HepG2 (cell line): ENCODE data around the gene B3GNT9. TPM values are rescaled to one million over a fixed set of nuclear protein-coding genes. Genes with fewer than 3 reads are reported as not detected.
A peak's percentile ranks its signal among the peaks of the same experiment; 100 is the strongest.

Source experiments
- ARNT ChIP-seq: fragments of 450-650 bp; IDR thresholded peaks from 2 replicates; pipeline ENCODE4 v1.6.1; 2017
- DPF2 ChIP-seq: sonication (generic); formaldehyde crosslinking; IDR thresholded peaks from 2 replicates; pipeline ENCODE4 v1.4.0; 2020; ENCODE audit warnings: mild to moderate bottlenecking, low read depth, missing genetic modification reagents, borderline replicate concordance
- DR1 ChIP-seq: sonication (generic); formaldehyde crosslinking; IDR thresholded peaks from 2 replicates; pipeline ENCODE4 v1.8.0; 2021; ENCODE audit warnings: mild to moderate bottlenecking, missing genetic modification reagents, inconsistent platforms
- GABPA ChIP-seq, 2 experiments: IDR thresholded peaks; 2 replicates each; pipeline ENCODE4 v1.6.1; 2011 to 2016; ENCODE audit warnings: low read depth in 2 of 2, low read length in 1 of 2, missing biosample characterization in 1 of 2, missing genetic modification characterization in 1 of 2
- GFI1 ChIP-seq: sonication (generic); formaldehyde crosslinking; IDR thresholded peaks from 2 replicates; pipeline ENCODE4 v1.5.0; 2020; ENCODE audit warnings: missing genetic modification reagents, mild to moderate bottlenecking, borderline replicate concordance
- GLI4 ChIP-seq: sonication (generic); formaldehyde crosslinking; IDR thresholded peaks from 2 replicates; pipeline ENCODE4 v1.5.1; 2020; ENCODE audit warnings: missing genetic modification reagents, mild to moderate bottlenecking, moderate library complexity, borderline replicate concordance
- LRRFIP1 ChIP-seq: sonication (generic); formaldehyde crosslinking; conservative IDR thresholded peaks from 2 replicates; pipeline ENCODE4 v1.4.0; 2020; ENCODE audit warnings: missing genetic modification reagents
- NR2F6 ChIP-seq, 2 experiments: IDR thresholded peaks; 2 replicates each; pipeline ENCODE4 v1.6.1; 2016; ENCODE audit warnings: antibody characterized with exemption in 1 of 2, mild to moderate bottlenecking in 1 of 2
- RARG ChIP-seq: sonication (generic); formaldehyde crosslinking; IDR thresholded peaks from 2 replicates; pipeline ENCODE4 v1.4.0; 2020; ENCODE audit warnings: low read depth, mild to moderate bottlenecking, missing genetic modification reagents
- TAF1 ChIP-seq: sonication (generic); formaldehyde crosslinking; IDR thresholded peaks from 2 replicates; pipeline ENCODE4 v1.4.0; 2020; ENCODE audit warnings: missing genetic modification reagents
- ZBTB4 ChIP-seq: sonication (generic); formaldehyde crosslinking; IDR thresholded peaks from 2 replicates; pipeline ENCODE4 v1.4.0; 2020; ENCODE audit warnings: missing genetic modification reagents, mild to moderate bottlenecking, borderline replicate concordance
- ZNF260 ChIP-seq: sonication (generic); formaldehyde crosslinking; IDR thresholded peaks from 2 replicates; pipeline ENCODE4 v1.4.0; 2020; ENCODE audit warnings: missing genetic modification reagents, low read depth, mild to moderate bottlenecking, borderline replicate concordance
- ZNF317 ChIP-seq: sonication (generic); formaldehyde crosslinking; IDR thresholded peaks from 2 replicates; pipeline ENCODE4 v1.5.0; 2020; ENCODE audit warnings: mild to moderate bottlenecking, missing genetic modification reagents
- ZNF501 ChIP-seq: sonication (generic); formaldehyde crosslinking; IDR thresholded peaks from 2 replicates; pipeline ENCODE4 v1.5.1; 2020; ENCODE audit warnings: mild to moderate bottlenecking, moderate library complexity, missing genetic modification reagents
- ZNF577 ChIP-seq: sonication (generic); formaldehyde crosslinking; IDR thresholded peaks from 2 replicates; pipeline ENCODE4 v1.4.0; 2020; ENCODE audit warnings: mild to moderate bottlenecking, low read depth, missing genetic modification reagents, borderline replicate concordance
- ZNF609 ChIP-seq: sonication (generic); formaldehyde crosslinking; IDR thresholded peaks from 2 replicates; pipeline ENCODE4 v1.4.0; 2020; ENCODE audit warnings: mild to moderate bottlenecking, missing genetic modification reagents, borderline replicate concordance
- ZSCAN9 ChIP-seq: IDR thresholded peaks from 2 replicates; pipeline ENCODE4 v1.6.1; 2016; ENCODE audit warnings: borderline replicate concordance
- polyA plus RNA-seq, 8 experiments: library from polyadenylated mRNA; depleted of rRNA in 3 of 8; stranded (reverse) in 7 of 8; unstranded in 1 of 8; fragments of >200 nt; fragmentation: Illumina TruSeq in 4 of 8; extraction: Trizol in 4 of 8; gene quantifications; 2 replicates each; pipeline versions ENCODE4 v1.2.1 to v1.2.3, GENCODE V29; 2011 to 2016; ENCODE audit warnings: low read depth in 4 of 8, missing spikeins in 1 of 8, mixed read lengths in 1 of 8; ENCODE audit not compliant: insufficient read depth in 1 of 8
- total RNA-seq, 5 experiments: library from RNA; depleted of rRNA; stranded (reverse); fragments of >200 nt; fragmentation: Illumina TruSeq; extraction: Trizol; gene quantifications; 2 replicates each; pipeline ENCODE4 v1.2.3, GENCODE V29; 2016; ENCODE audit warnings: low read depth in 1 of 5

Gene B3GNT9
- total and polyA plus RNA-seq, 2 of the 13 experiments (the other 11 are each of a cell fraction or from before 2014, with no cell fraction given) = 1.5 to 3.1 TPM

- TF ChIP-seq ZNF609 (CRISPR knock-in tag) (peak; percentile 70), ZNF260 (CRISPR knock-in tag) (no peak), ZNF317 (CRISPR knock-in tag) (peak; percentile 85; the same call in 1 of the 2 replicates), DR1 (CRISPR knock-in tag) (peak; percentile 73), ZBTB4 (CRISPR knock-in tag) (peak; percentile 73; the same call in 1 of the 2 replicates), LRRFIP1 (CRISPR knock-in tag) (0 out of 2 replicates have a peak, but pooled peaks have one; percentile 18), ZSCAN9 (CRISPR knock-in tag) (peak; percentile 97; the same call in 1 of the 2 replicates), ZNF577 (no peak), NR2F6 (IDR thresholded peaks at IDR 0.05) (peak; percentile 52; the same call in 1 of the 2 replicates), NR2F6 (CRISPR knock-in tag; IDR thresholded peaks at IDR 0.05) (no peak), GFI1 (CRISPR knock-in tag) (peak; percentile 71), GABPA (IDR thresholded peaks at IDR 0.05; ENCODE audit: low read depth, low read length) (no peak), GABPA (CRISPR knock-in tag; IDR thresholded peaks at IDR 0.05; ENCODE audit: low read depth) (peak; percentile 72; the same call in 1 of the 2 replicates), GLI4 (CRISPR knock-in tag) (peak; percentile 75), TAF1 (CRISPR knock-in tag) (peak; percentile 97), ZNF501 (peak; percentile 95), ARNT (no peak), DPF2 (peak; percentile 38; the same call in 1 of the 2 replicates), RARG (CRISPR knock-in tag) (peak; percentile 10; the same call in 1 of the 2 replicates)
Measured at GRCh38 chr16:67109407-67110135, 41.2 kb downstream of the B3GNT9 start, which contains the start of gene PHAF1 (continued).
